Liver (tissue), 9 donors: ENCODE data around the gene PTBP3. TPM values are rescaled to one million over a fixed set of nuclear protein-coding genes. Genes with fewer than 3 reads are reported as not detected.

ENCODE experiments used
- DNase-seq: peaks from one replicate; pipeline ENCODE4 v3.0.0-alpha.2; 2017; ENCODE audit warnings: low spot score
- H3K27ac ChIP-seq, 2 donors: one replicate each; pipeline ENCODE4 v1.7.0; 2013; ENCODE audit warnings: inconsistent platforms in 2 of 2, low read length in 2 of 2, control low read depth in 1 of 2, low read depth in 1 of 2, mild to moderate bottlenecking in 1 of 2
- H3K27me3 ChIP-seq, 4 donors: one replicate each; pipeline versions ENCODE4 v1.6.1 to v1.7.0; 2013; ENCODE audit warnings: low read length in 3 of 4, inconsistent platforms in 1 of 4, mild to moderate bottlenecking in 1 of 4, moderate library complexity in 1 of 4; ENCODE audit not compliant: control insufficient read depth in 4 of 4, insufficient read depth in 4 of 4
- H3K36me3 ChIP-seq, 4 donors: one replicate each; pipeline versions ENCODE4 v1.6.1 to v1.7.0; 2013; ENCODE audit warnings: low read length in 3 of 4, mild to moderate bottlenecking in 3 of 4, low read depth in 1 of 4, moderate library complexity in 1 of 4; ENCODE audit not compliant: control insufficient read depth in 4 of 4, insufficient read depth in 3 of 4
- H3K4me1 ChIP-seq, 4 donors: one replicate each; pipeline versions ENCODE4 v1.6.1 to v1.7.0; 2013; ENCODE audit warnings: low read length in 3 of 4, mild to moderate bottlenecking in 3 of 4, moderate library complexity in 1 of 4; ENCODE audit not compliant: control insufficient read depth in 4 of 4, insufficient read depth in 4 of 4
- H3K4me3 ChIP-seq, 3 donors: one replicate each; pipeline versions ENCODE4 v1.6.1 to v1.7.0; 2013; ENCODE audit warnings: low read length in 3 of 3, control low read depth in 1 of 3, low read depth in 1 of 3, mild to moderate bottlenecking in 1 of 3
- H3K9ac ChIP-seq, 2 donors: one replicate each; pipeline ENCODE4 v1.7.0; 2013; ENCODE audit warnings: low read length in 2 of 2, mild to moderate bottlenecking in 2 of 2, moderate library complexity in 2 of 2, control low read depth in 1 of 2, low read depth in 1 of 2
- H3K9me3 ChIP-seq, 4 donors: one replicate each; pipeline versions ENCODE4 v1.6.1 to v1.7.0; 2013; ENCODE audit warnings: low read length in 3 of 4; ENCODE audit not compliant: control insufficient read depth in 4 of 4
- CTCF ChIP-seq: fragments of 150-350 bp; IDR thresholded peaks from 2 replicates; pipeline ENCODE4 v1.5.1; 2017; ENCODE audit warnings: improper control_type of control experiment, low read depth, low read length; ENCODE audit not compliant: missing input control
- EGR1 ChIP-seq, 2 donors: IDR thresholded peaks; 2 replicates each; pipeline ENCODE4 v1.6.1; 2016 to 2018; ENCODE audit warnings: antibody characterized with exemption in 2 of 2, low read depth in 2 of 2
- HNF4A ChIP-seq, 2 donors: conservative IDR thresholded peaks; 2 replicates each; pipeline ENCODE4 v1.6.1; 2016; ENCODE audit warnings: antibody characterized with exemption in 2 of 2, mild to moderate bottlenecking in 2 of 2
- HNF4G ChIP-seq: IDR thresholded peaks from 2 replicates; pipeline ENCODE4 v1.6.1; 2016; ENCODE audit warnings: antibody characterized with exemption
- REST ChIP-seq: IDR thresholded peaks from 2 replicates; pipeline ENCODE4 v1.6.1; 2016; ENCODE audit warnings: antibody characterized with exemption, mild to moderate bottlenecking
- RXRA ChIP-seq, 2 donors: IDR thresholded peaks; 2 replicates each; pipeline ENCODE4 v1.6.1; 2017 to 2018; ENCODE audit warnings: antibody characterized with exemption in 2 of 2, mild to moderate bottlenecking in 1 of 2
- TAF1 ChIP-seq: conservative IDR thresholded peaks from 2 replicates; pipeline ENCODE4 v1.6.1; 2016; ENCODE audit warnings: antibody characterized with exemption, mild to moderate bottlenecking
- ZBTB33 ChIP-seq: IDR thresholded peaks from 2 replicates; pipeline ENCODE4 v1.6.1; 2016; ENCODE audit warnings: antibody characterized with exemption
- WGBS: extraction: QIAGEN DNeasy Blood & Tissue Kit; methylation state at CpG from one replicate; pipeline ENCODE4 v1.1.7; 2013; 5-methylcytosine and 5-hydroxymethylcytosine counted together
- polyA plus RNA-seq, 2 donors: library from polyadenylated mRNA; stranded (reverse) in 1 of 2; unstranded in 1 of 2; fragments of 200-250 nt in 1 of 2; fragments of >200 nt in 1 of 2; fragmentation: Nextera tagmentation in 1 of 2; extraction: Ambion mirVana in 1 of 2; gene quantifications; one replicate each; pipeline versions ENCODE4 v1.2.1 to v1.2.3, GENCODE V29; 2013 to 2015
- total RNA-seq, 2 donors: library from RNA; depleted of rRNA; stranded (reverse); fragments of >200 nt; gene quantifications; one replicate each; pipeline ENCODE4 v1.2.3, GENCODE V29; 2014
- donor health status: healthy.
- donor health status: healthy.
- donor health status: healthy.
- donor health status: healthy.
- donor health status: healthy.

The PTBP3 gene
- total and polyA plus RNA-seq, 4 donors, result 4.3 to 34.1 (median 9.2) TPM

- peak; percentile 49 for TF ChIP-seq REST
- peak; percentile 58 for TF ChIP-seq ZBTB33
- TF ChIP-seq CTCF, result no peak
Measured at GRCh38 chr9:112379177-112380101, 46.0 kb upstream of the PTBP3 start (continued).

GRCh38 chr9:112378328-112379176 lies 45.1 kb upstream of the PTBP3 start:
- no peaks in the 10 kb centered on the region for H3K36me3 ChIP-seq
- H3K9ac ChIP-seq, result peak overlapping the region; percentile 79 to 99
- H3K4me3 ChIP-seq, result peak overlapping the region; percentile 69 to 90 (median 77)
- peak overlapping the region; percentile 98 to 99 for H3K27ac ChIP-seq
- TF ChIP-seq RXRA (IDR thresholded peaks at IDR 0.05) (peak in 1 of 2 donors; percentile 48), HNF4A (conservative IDR thresholded peaks at IDR 0.05) (peak in 1 of 2 donors; percentile 0), HNF4G (no peak)
- peaks cover 9 to 48% (median 38%) of the 10 kb centered on the region in 4 donors for H3K4me1 ChIP-seq
- DNase-seq, result no peak
- no peaks in the 10 kb centered on the region for H3K27me3 ChIP-seq
- WGBS, result 4% methylated on average over 27 of the region's 27 CpGs
- no peaks in the 10 kb centered on the region for H3K9me3 ChIP-seq

- no peaks in the 10 kb centered on the region for H3K27me3 ChIP-seq
- 33% methylated on average over 1 of the region's 1 CpG for WGBS
- peak overlapping the region; percentile 69 to 90 (median 77) for H3K4me3 ChIP-seq
- no peak for DNase-seq
- peak; percentile 91 to 92 for TF ChIP-seq RXRA (IDR thresholded peaks at IDR 0.05)
- TF ChIP-seq EGR1 (IDR thresholded peaks at IDR 0.05; ENCODE audit: low read depth in 2 of 2), result no peak
- TF ChIP-seq HNF4A (conservative IDR thresholded peaks at IDR 0.05), result peak in 1 of 2 donors; percentile 14
- no peak for TF ChIP-seq TAF1
- H3K9me3 ChIP-seq, result no peaks in the 10 kb centered on the region
- peak overlapping the region; percentile 79 to 83 for H3K9ac ChIP-seq
- peaks cover 8 to 43% (median 32%) of the 10 kb centered on the region in 4 donors for H3K4me1 ChIP-seq
- no peaks in the 10 kb centered on the region for H3K36me3 ChIP-seq
- peak overlapping the region; percentile 98 to 99 for H3K27ac ChIP-seq
Measured at GRCh38 chr9:112377684-112378327, 44.4 kb upstream of the PTBP3 start.
